B cell (primary cell): ENCODE measurements around the gene MGST1. TPM values are rescaled to one million over a fixed set of nuclear protein-coding genes. Genes with fewer than 3 reads are reported as not detected.

ENCODE experiments used
- ATAC-seq: fragments of 200-7000 bp; cut with Tn5 transposase; one replicate; pipeline ENCODE4 v1.10.0; 2021; ENCODE audit warnings: low read depth, mild to moderate bottlenecking, moderate number of reproducible peaks, moderate library complexity
- CTCF ChIA-PET: fragments of 350-600 bp; sonication (Branson Sonifier 250); formaldehyde crosslinking; loops from one replicate; lab custom pipeline; 2021; ENCODE audit warnings: antibody characterized with exemption, inconsistent platforms; lab: Charles Lee
- POLR2A ChIA-PET: fragments of 350-600 bp; sonication (Branson Sonifier 250); formaldehyde crosslinking; loops from one replicate; lab custom pipeline; 2021; ENCODE audit warnings: antibody characterized with exemption; lab: Charles Lee
- DNase-seq: peaks from one replicate; pipeline ENCODE4 v3.0.0; 2013
- H2AFZ ChIP-seq: 2 replicates; pipeline ENCODE4 v1.6.1; 2012; ENCODE audit warnings: mild to moderate bottlenecking, low read depth, low read length; ENCODE audit not compliant: insufficient read depth, poor library complexity, severe bottlenecking
- H3K27ac ChIP-seq, 2 donors: 1 replicate in 1 of 2; 2 replicates in 1 of 2; pipeline ENCODE4 v1.5.1; 2012 to 2013; ENCODE audit warnings: low read length in 2 of 2, mild to moderate bottlenecking in 2 of 2, moderate library complexity in 1 of 2
- H3K27me3 ChIP-seq, 4 experiments: fragments of 200-600 bp in 1 of 4; sonication (generic) in 1 of 4; replicated peaks in 1 of 4; 1 replicate in 2 of 4; 2 replicates in 2 of 4; pipeline versions ENCODE4 v1.6.1 to v1.7.0; 2013 to 2016; ENCODE audit warnings: low read length in 3 of 4, mild to moderate bottlenecking in 2 of 4, mixed read lengths in 1 of 4, moderate library complexity in 1 of 4; ENCODE audit not compliant: insufficient read depth in 4 of 4, control insufficient read depth in 3 of 4; ENCODE audit errors: control extremely low read depth in 1 of 4
- H3K36me3 ChIP-seq, 2 experiments: replicated peaks in 1 of 2; 1 replicate in 1 of 2; 2 replicates in 1 of 2; pipeline versions ENCODE4 v1.6.1 to v1.7.1; 2013; ENCODE audit warnings: low read length in 1 of 2; ENCODE audit not compliant: insufficient read depth in 2 of 2, control insufficient read depth in 1 of 2; ENCODE audit errors: control extremely low read depth in 1 of 2, extremely low read depth in 1 of 2
- H3K4me1 ChIP-seq, 2 donors: fragments of 200-600 bp in 1 of 2; sonication (generic) in 1 of 2; 1 replicate in 1 of 2; 2 replicates in 1 of 2; pipeline versions ENCODE4 v1.5.1 to v1.6.1; 2013 to 2017; ENCODE audit warnings: low read length in 2 of 2; ENCODE audit not compliant: control insufficient read depth in 2 of 2, insufficient read depth in 2 of 2
- H3K4me2 ChIP-seq: replicated peaks from 2 replicates; pipeline ENCODE3; 2012; ENCODE audit warnings: mild to moderate bottlenecking, low read depth, low read length; ENCODE audit not compliant: poor library complexity, severe bottlenecking
- H3K4me3 ChIP-seq, 5 experiments: fragments of 200-600 bp in 1 of 5; sonication (generic) in 1 of 5; 1 replicate in 3 of 5; 2 replicates in 2 of 5; pipeline versions ENCODE4 v1.5.1 to v1.7.0; 2011 to 2016; ENCODE audit warnings: low read length in 4 of 5, mild to moderate bottlenecking in 4 of 5, low read depth in 2 of 5, control low read depth in 1 of 5, moderate library complexity in 1 of 5; ENCODE audit not compliant: insufficient read depth in 1 of 5; ENCODE audit errors: control extremely low read depth in 1 of 5, extremely low read depth in 1 of 5
- H3K79me2 ChIP-seq: fragments of 200-600 bp; sonication (generic); one replicate; pipeline ENCODE4 v1.6.0; 2016; ENCODE audit warnings: low read length; ENCODE audit not compliant: control insufficient read depth, insufficient read depth
- H3K9ac ChIP-seq: fragments of 200-600 bp; sonication (generic); 2 replicates; pipeline ENCODE4 v1.6.1; 2017; ENCODE audit warnings: mild to moderate bottlenecking, low read length, moderate library complexity
- H3K9me3 ChIP-seq, 3 donors: one replicate each; pipeline versions ENCODE4 v1.6.1 to v1.7.1; 2013; ENCODE audit warnings: low read length in 2 of 3; ENCODE audit not compliant: control insufficient read depth in 2 of 3, insufficient read depth in 1 of 3; ENCODE audit errors: control extremely low read depth in 1 of 3
- H4K20me1 ChIP-seq: 2 replicates; pipeline ENCODE4 v1.6.0; 2012; ENCODE audit warnings: mild to moderate bottlenecking, low read length; ENCODE audit not compliant: insufficient read depth, control insufficient read depth, poor library complexity, severe bottlenecking
- H3K27ac Mint-ChIP-seq: one replicate; pipeline ENCODE4 v1.8.0; 2021; ENCODE audit warnings: mixed read lengths
- H3K27me3 Mint-ChIP-seq: one replicate; pipeline ENCODE4 v1.8.0; 2021; ENCODE audit warnings: mixed read lengths
- H3K4me1 Mint-ChIP-seq: one replicate; pipeline ENCODE4 v1.8.0; 2021; ENCODE audit warnings: mixed read lengths
- H3K4me3 Mint-ChIP-seq: one replicate; pipeline ENCODE4 v1.8.0; 2021; ENCODE audit warnings: mixed read lengths
- H3K9me3 Mint-ChIP-seq: one replicate; pipeline ENCODE4 v1.8.0; 2022; ENCODE audit warnings: mixed read lengths; ENCODE audit not compliant: insufficient read depth
- EZH2 ChIP-seq: IDR thresholded peaks from 2 replicates; pipeline ENCODE4 v1.6.1; 2012; ENCODE audit warnings: borderline replicate concordance, low read depth, mild to moderate bottlenecking, moderate library complexity, low read length; ENCODE audit not compliant: insufficient read depth, poor library complexity, severe bottlenecking
- WGBS: methylation state at CpG from one replicate; pipeline ENCODE4 v1.1.5; 2013; ENCODE audit warnings: missing lambda C conversion rate; ENCODE audit not compliant: insufficient coverage; 5-methylcytosine and 5-hydroxymethylcytosine counted together
- intact Hi-C: fragments of 100-400 bp; cut with micrococcal nuclease; formaldehyde crosslinking; loops from one replicate; pipeline ENCODE4 v1.10.0; 2022
- polyA plus RNA-seq: library from polyadenylated mRNA; depleted of rRNA; stranded (reverse); fragments of >200 nt; gene quantifications from 2 replicates; pipeline ENCODE4 v1.2.3, GENCODE V29; 2012
- total RNA-seq, 2 donors: library from RNA; stranded (reverse); fragments of 120-200 nt in 1 of 2; gene quantifications; 1 replicate in 1 of 2; 2 replicates in 1 of 2; pipeline versions ENCODE4 v1.2.3 to v1.2.4, GENCODE V29; 2013 to 2022
- TF ChIP-seq, protein P1 (sequence below): fragments of 200-600 bp; IDR thresholded peaks from one replicate; pipeline ENCODE4 v1.8.0; 2022; ENCODE audit warnings: antibody characterized with exemption, mild to moderate bottlenecking

Gene MGST1
- total and polyA plus RNA-seq, 2 donors (not counting 1 experiment from before 2014, with no cell fraction given), result 0.25 TPM; not detected in 1

DNA sequence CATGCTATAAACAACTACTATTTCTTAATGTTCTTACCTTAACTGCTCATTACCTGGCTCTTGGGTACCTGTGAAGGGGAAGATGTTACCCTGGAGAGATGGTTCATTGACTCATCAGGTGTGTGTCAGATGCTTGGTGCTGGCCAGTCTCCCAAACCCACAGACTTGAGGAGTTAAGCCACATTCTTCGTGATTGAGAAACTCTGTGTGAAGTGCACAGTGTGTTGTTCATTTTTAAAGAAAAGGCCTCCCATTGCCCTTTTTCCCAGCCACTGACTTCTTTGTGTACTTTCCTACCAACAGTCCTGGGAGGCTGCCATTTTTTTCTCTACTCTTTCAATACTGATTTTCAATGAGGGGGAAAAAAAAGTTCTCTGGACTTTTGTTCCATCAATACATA, 3.2 kb downstream of the MGST1 start:
- H3K79me2 ChIP-seq, result no peaks in the 10 kb centered on the region

DNA sequence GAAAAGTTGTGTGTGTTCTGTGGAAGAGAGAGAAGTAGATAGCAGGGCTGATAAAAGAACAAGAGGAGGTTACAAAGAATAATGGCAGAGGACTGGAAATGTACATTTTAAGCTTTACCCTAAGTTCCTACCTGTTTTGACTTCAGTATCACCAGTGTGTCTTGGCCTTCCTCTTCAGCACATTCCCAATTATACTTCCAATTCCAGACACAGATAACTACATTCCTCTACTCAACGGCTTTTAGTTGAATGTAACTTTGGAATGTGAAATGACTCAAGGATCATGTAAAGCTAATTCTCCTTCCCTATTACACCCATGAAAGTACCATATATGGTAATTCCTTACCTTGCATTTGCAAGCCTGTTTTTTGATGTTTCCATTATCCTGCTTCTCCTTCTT, 5.0 kb downstream of the MGST1 start:
- Histone ChIP-seq H3K9me3 (peaks cover 0 to 2% (median 0%) of the 10 kb centered on the region in 3 donors), H3K4me2 (no peak overlapping the region), H3K9ac (no peak overlapping the region), H3K4me3 (no peak overlapping the region), H3K27me3 (peaks cover 0 to 2% (median 0%) of the 10 kb centered on the region in 4 experiments), H3K79me2 (no peaks in the 10 kb centered on the region), H4K20me1 (no peaks in the 10 kb centered on the region), H3K27ac (no peak overlapping the region), H2AFZ (no peak overlapping the region), H3K4me1 (no peaks in the 10 kb centered on the region), H3K36me3 (no peaks in the 10 kb centered on the region)
- ChIA-PET POLR2A (no interaction called here), CTCF (no interaction called here)
- TF ChIP-seq, protein P1, sequence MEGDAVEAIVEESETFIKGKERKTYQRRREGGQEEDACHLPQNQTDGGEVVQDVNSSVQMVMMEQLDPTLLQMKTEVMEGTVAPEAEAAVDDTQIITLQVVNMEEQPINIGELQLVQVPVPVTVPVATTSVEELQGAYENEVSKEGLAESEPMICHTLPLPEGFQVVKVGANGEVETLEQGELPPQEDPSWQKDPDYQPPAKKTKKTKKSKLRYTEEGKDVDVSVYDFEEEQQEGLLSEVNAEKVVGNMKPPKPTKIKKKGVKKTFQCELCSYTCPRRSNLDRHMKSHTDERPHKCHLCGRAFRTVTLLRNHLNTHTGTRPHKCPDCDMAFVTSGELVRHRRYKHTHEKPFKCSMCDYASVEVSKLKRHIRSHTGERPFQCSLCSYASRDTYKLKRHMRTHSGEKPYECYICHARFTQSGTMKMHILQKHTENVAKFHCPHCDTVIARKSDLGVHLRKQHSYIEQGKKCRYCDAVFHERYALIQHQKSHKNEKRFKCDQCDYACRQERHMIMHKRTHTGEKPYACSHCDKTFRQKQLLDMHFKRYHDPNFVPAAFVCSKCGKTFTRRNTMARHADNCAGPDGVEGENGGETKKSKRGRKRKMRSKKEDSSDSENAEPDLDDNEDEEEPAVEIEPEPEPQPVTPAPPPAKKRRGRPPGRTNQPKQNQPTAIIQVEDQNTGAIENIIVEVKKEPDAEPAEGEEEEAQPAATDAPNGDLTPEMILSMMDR, result no peak
- TF ChIP-seq EZH2, result no peak
- DNase-seq (no peak), ATAC-seq (no peak)
- Mint-ChIP-seq H3K27ac (no peak overlapping the region), H3K4me3 (no peak overlapping the region), H3K4me1 (no peaks in the 10 kb centered on the region), H3K27me3 (peaks cover 14% of the 10 kb centered on the region), H3K9me3 (no peaks in the 10 kb centered on the region)
- WGBS, result no CpG with 5 or more reads among the region's 1 CpG
- intact Hi-C loops, result no loop called here

More for the DNA sequence above, 3.2 kb downstream of the MGST1 start:
- H3K27me3 ChIP-seq, result peaks cover 0 to 7% (median 0%) of the 10 kb centered on the region in 4 experiments
- ATAC-seq, result no peak
- ChIA-PET CTCF (no interaction called here), POLR2A (no interaction called here)
- intact Hi-C loops, result no loop called here
- H2AFZ ChIP-seq, result no peak overlapping the region
- H3K4me2 ChIP-seq, result no peak overlapping the region
- no peaks in the 10 kb centered on the region for H3K4me1 ChIP-seq
- peaks cover 0 to 3% (median 0%) of the 10 kb centered on the region in 3 donors for H3K9me3 ChIP-seq
- no peak for DNase-seq
- Mint-ChIP-seq H3K4me1 (peaks cover 2% of the 10 kb centered on the region), H3K27me3 (peaks cover 25% of the 10 kb centered on the region), H3K27ac (no peak overlapping the region), H3K4me3 (no peak overlapping the region), H3K9me3 (no peaks in the 10 kb centered on the region)
- H3K4me3 ChIP-seq, result no peak overlapping the region
- H4K20me1 ChIP-seq, result no peaks in the 10 kb centered on the region
- no peak overlapping the region for H3K27ac ChIP-seq
- no CpG with 5 or more reads among the region's 1 CpG for WGBS
- no peak overlapping the region for H3K9ac ChIP-seq
- TF ChIP-seq EZH2, result no peak
- no peaks in the 10 kb centered on the region for H3K36me3 ChIP-seq
